Activated T-helper 9 cell treated with anti-CD3 and anti-CD28 coated beads, Interleukin-2, amount 50 U/mL, for 16 hours (primary cell): ENCODE data around the gene IFT20.

Experiments used
- DNase-seq: peaks from one replicate; pipeline ENCODE4 v3.0.0-alpha.2; 2020; ENCODE audit warnings: low read depth

IFT20 gene

GRCh38 chr17:28334666-28335200 is 539 bp downstream of the IFT20 start:
- DNase-seq: no peak

DNA sequence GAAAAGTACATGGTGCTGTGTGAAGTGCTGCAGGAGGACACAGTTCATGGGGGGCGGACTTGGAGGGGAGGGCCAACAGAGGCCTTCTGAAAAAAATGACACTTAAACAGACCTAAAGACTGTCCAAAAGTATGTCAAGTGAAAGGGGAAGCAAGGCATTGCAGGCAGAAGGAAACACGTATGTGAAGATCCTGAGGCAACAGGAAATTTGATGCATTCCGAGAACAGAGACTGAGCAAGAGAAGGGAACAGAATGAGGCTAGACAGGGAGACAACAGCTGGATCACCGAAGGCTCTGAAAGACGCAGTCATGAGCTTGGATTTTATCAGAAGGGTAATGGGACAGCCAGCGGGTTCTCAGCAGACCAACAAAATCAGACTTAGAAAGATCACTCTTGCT is 1.1 kb downstream of the IFT20 start:
- no peak for DNase-seq

GRCh38 chr17:28333083-28333746 is 2.1 kb downstream of the IFT20 start:
- DNase-seq: no peak

GRCh38 chr17:28331891-28332420 is 3.3 kb downstream of the IFT20 start:
- DNase-seq: no peak

DNA sequence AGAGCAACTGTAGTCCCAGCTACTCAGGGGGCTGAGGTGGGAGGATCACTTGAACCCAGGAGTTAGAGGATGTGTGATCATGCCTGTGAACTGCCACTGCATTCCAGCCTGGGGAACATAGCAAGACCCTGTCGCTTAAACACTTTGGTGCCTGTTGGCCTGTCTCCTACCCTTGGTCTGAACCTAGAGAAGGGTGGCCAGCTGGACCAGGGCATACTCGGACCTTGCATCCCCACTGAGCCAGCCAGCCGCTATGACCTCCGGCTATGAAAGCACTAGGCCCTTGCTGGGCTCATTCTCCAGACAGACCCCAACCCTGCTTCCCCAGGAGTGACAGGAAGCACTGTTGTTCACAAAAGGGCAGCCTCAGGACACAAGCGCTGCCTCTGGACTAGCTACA is 4.6 kb downstream of the IFT20 start:
- no peak for DNase-seq

DNA sequence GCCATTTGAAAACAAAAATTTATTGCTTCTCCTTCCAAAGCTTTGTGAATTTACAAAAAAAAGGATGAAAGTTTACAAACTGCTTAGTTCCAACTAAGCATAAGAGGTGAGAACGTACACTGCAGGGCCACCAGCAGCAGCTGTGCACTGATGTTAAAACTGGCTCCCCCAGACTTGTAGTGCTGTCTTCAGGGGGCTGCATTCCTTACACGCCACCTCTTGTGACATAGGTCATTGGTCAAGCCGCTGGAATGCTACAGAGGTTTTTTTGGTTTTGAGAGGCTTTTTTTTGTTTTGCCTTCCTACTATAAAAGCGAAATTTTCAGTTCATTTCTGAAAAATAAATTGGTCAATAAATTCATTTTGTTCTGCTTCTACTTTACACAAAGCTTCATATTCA is 6.9 kb downstream of the IFT20 start:
- DNase-seq: no peak

DNA sequence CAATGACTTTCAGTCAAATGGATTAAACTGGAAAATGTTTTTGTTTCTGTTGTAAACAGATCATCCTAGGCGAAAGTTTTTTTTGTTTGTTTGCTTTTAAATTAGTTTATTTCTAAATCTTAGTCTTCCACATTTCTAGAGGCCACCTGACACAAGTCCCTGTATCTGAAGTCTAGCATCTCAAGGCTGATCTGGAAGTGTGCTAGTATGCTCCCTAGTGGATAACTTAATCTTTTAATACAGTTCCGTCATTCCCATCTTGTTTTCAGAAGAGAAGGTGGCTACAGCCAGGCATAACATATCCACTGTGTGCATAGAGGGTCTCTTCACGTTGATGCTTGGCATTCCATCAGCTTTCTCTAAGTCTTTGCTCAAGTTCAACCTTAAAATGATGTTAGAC is 7.6 kb downstream of the IFT20 start:
- no peak for DNase-seq

- no peak for DNase-seq
Observed at GRCh38 chr17:28327031-28327607, 8.2 kb downstream of the IFT20 start.

DNA sequence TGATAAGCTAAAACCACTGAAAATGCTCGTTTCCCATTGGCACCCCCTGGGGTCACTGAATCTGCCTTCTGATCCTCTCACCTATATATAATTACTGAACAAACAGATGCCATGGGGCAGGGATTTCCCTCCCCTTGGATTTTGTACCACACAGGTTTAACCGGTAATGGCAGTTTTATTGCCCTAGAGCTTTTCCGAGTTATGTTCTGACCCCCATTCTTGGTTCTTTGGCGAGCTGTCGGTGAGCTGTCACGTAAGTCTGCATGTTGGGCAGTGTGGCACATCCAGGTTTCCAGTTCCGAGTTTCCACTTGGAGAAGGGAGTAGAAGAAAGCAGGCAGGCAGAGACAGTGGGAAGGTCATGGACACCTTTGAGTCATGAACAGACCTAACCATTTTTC is 9.2 kb downstream of the IFT20 start:
- DNase-seq: no peak

DNA sequence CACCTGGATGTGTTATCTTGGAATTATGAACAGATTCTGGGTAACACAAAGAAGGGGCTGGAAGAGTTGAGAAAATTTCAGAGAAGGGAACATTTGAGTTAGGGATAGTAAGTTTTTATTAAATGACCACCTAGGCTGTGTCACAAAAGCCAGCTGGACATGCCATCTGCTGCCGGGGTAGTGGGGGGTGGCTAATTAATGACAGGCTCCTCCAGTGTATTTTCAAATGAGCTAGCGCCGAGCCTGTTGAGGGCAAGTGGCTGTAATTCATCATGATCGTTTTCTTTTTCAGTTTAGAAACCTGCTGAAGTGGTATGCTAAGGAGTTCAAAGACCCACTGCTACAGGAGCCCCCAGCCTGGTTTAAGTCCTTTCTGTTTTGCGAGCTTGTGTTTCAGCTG is 10.1 kb downstream of the IFT20 start:
- no peak for DNase-seq

- DNase-seq: no peak
Observed at GRCh38 chr17:28324781-28325180, 10.5 kb downstream of the IFT20 start.

DNA sequence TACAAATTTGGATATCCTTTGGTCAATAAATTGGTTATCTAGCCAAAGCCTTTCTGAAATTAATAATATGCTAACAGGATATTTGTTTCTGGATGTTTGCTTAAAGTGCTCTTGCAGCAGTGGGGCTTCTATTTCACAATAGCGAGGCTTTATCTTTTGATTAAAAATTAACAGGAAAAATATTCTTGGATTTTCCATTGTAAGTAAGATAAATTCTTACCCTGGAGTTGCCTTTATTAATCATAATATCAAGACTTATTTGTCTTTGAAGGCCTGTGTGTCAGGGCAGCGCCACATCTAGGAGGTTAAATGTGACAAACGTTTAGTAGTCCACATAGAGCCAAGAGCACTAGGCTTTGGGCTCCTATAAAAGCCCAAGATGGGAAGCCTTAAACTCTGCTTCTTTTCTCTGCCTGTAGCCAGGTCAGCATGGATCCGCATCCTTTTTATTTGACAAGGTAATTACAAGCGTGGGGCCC is 11.0 kb downstream of the IFT20 start:
- no peak for DNase-seq

- no peak for DNase-seq
Observed at GRCh38 chr17:28320215-28321061, 14.8 kb downstream of the IFT20 start.

- DNase-seq: no peak
Observed at GRCh38 chr17:28319598-28319935, 15.7 kb downstream of the IFT20 start.

DNA sequence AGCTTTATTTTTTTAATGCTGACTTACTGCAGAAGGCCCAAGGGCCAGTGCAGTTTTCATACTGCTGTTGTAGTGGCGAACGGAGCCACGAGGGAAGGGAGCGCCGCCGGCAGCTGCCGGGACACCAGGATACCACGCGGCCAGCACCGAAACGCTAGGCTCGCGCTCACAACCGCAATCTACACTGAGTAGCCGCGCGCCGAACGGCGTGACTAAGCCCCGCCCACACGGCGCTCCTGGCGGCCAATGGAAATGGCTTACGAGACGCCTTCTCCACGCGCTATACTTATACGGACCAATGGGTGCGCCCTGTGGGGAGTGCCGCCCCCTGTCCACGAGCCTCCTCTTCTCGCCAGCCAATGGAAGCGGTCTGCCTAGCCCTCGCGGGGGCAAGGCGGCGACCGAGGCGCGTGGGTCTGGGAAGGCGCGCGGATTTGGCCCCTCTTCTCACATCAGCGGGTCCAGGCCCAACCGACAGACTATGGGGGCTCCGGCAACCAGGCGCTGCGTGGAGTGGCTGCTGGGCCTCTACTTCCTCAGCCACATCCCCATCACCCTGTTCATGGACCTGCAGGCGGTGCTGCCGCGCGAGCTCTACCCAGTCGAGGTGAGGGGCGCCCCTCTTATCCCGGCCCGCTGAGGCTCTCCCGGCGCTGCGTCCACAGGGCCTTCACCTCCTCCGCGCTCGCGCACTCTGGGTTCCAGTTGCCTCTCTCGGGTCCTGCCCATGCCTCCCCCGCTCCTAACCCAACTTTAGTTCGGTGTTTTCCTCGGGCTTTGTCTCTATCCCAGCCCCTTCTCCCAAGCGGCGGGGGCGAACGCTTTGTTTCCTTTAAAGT is 16.3 kb downstream of the IFT20 start, which contains the start of gene TMEM97:
TSS of gene TMEM97 (plus strand) at position 442 of the 839 bp plus-strand sequence. CDS start at position 482, 40 bp downstream.
- DNase-seq: peak; percentile 91

DNA sequence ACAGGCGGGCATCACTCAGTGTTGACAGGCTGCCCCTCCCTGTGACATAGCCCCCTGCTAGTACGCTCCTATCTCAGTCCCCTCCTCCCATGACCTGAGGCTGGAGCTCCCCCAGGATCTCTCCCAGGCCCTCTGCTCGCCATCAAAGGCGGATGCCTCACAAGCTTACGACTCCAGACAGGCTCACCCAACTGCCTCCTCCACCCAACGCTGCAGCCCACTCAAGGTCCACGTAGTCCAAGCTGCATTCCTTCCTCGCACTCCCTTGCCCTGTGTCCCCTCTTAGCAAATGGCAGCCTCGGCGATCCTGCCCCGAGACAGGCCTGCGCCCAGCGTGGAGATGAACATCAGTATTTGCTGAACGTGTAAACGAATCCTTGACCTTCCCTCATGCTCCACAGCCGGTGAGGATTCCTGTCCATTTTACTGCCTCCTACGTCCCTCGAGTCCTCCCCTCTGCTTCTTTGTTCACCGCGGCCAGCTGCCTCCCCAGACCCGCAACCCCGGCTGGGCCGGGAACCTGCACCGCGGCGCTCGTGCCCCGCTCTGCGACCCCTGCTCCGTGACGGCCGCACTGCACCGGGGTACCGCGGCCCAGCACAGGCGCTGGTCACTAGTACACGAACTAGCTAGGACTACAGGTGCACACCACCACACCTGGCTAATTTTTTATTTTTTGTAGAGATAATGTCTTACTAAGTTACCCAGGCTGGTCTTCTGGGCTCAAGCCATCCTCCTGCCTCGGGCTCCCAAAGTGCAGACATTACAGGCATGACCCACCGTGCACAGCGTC is 17.1 kb downstream of the IFT20 start:
- DNase-seq: no peak

DNA sequence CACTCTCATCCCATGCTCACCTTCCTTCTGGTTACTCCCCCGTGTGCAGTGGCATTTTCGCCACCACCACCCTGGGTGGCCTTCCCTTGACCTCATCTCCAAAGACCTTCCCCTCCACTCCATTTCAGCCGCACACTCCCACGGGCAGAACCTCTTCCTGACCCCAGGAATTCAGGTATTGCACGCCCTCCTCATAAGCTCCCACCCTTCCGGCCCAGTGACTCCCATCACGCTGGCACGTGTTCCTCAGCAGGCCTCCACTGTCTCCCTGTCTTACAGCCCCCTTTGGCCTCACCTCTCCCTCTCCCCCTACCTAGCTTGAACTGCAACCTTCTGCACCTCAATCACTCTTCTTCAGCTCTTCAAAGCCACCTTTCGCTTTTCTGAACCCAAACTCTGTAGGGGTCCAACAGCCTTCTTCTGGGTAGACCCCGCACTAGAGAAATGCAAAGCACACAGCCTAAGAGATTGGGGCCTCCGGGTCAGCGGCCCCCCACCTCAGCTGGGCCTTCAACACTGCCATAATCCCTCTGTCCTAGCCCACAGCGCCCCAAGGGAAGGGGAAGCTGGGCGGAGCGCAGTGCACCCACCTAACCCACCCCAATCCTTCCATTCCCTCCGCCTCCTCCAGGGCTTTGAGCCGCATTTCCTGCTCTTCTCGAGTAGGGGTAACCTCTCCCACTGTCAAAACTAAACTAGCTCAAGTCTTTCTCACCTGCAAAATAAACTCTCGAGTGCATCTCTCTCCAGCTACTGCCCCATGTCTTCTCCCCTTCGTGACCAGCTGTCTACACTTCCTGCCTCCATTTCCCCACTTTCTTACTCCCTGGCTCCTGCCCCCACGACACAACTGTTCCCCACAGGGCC is 17.9 kb downstream of the IFT20 start:
- no peak for DNase-seq

GRCh38 chr17:28315846-28316705 is 19.2 kb downstream of the IFT20 start:
- no peak for DNase-seq

DNA sequence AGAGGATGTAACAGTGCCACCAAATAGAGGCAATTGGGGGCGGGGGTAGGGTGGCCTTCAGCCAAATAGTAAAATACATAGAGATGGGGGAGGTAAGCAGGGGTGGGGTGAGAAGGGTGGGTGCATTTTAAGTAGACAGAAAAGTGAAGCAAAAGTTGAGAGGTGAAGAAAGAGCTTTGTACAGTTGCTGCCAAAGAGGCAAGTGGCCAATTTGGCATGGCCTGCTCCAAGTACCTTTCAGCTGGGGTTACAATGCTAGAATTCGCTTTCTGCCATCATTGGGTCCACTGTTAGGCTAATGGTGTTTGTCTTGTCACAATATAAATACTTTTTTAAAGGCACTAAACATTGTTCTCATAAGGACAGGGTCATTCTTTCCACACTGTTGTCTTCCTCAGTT is 21.4 kb downstream of the IFT20 start:
- no peak for DNase-seq
